ENCODE measurements around the gene SRMS.
A peak's percentile ranks its signal among the peaks of the same experiment; 100 is the strongest.

The SRMS gene

GRCh38 chr20:63552481-63553249 is 5.1 kb upstream of the SRMS start:
- H3K4me2 ChIP-seq (ENCODE audit: low read length), result peak overlapping the region; percentile 65
- H3K9ac ChIP-seq (ENCODE audit: low read length), result no peak overlapping the region
- no peak overlapping the region for H3K27ac ChIP-seq (ENCODE audit: low read length)
- H2AFZ ChIP-seq (ENCODE audit: low read depth, low read length), result no peak overlapping the region
- no peak overlapping the region for H3K4me3 ChIP-seq (ENCODE audit: low read length)
- H3K9me3 ChIP-seq (ENCODE audit: insufficient read depth, low read length), result no peaks in the 10 kb centered on the region
- peaks cover 10% of the 10 kb centered on the region for H3K4me1 ChIP-seq (ENCODE audit: low read length)
- no peaks in the 10 kb centered on the region for H3K79me2 ChIP-seq (ENCODE audit: low read length)
- peaks cover 69% of the 10 kb centered on the region for H3K27me3 ChIP-seq (ENCODE audit: low read depth, low read length)
- H4K20me1 ChIP-seq (ENCODE audit: insufficient read depth, low read length), result peaks cover 14% of the 10 kb centered on the region; the same call in 1 of the 2 replicates
- no peak for TF ChIP-seq CTCF (IDR thresholded peaks at IDR 0.05; ENCODE audit: low read depth, low read length)
- no peak for TF ChIP-seq EZH2phosphoT487 (IDR thresholded peaks at IDR 0.05; ENCODE audit: low read depth)
- H3K36me3 ChIP-seq (replicated peaks; ENCODE audit: low read depth, low read length), result no peaks in the 10 kb centered on the region

- Histone ChIP-seq H3K27ac (ENCODE audit: low read length) (no peak overlapping the region), H3K9me3 (ENCODE audit: insufficient read depth, low read length) (no peaks in the 10 kb centered on the region), H4K20me1 (ENCODE audit: insufficient read depth, low read length) (peaks cover 10% of the 10 kb centered on the region; the same call in 1 of the 2 replicates), H2AFZ (ENCODE audit: low read depth, low read length) (no peak overlapping the region), H3K79me2 (ENCODE audit: low read length) (no peaks in the 10 kb centered on the region), H3K4me1 (ENCODE audit: low read length) (peaks cover 10% of the 10 kb centered on the region), H3K9ac (ENCODE audit: low read length) (no peak overlapping the region), H3K4me3 (ENCODE audit: low read length) (no peak overlapping the region), H3K36me3 (replicated peaks; ENCODE audit: low read depth, low read length) (no peaks in the 10 kb centered on the region), H3K27me3 (ENCODE audit: low read depth, low read length) (peaks cover 76% of the 10 kb centered on the region), H3K4me2 (ENCODE audit: low read length) (no peak overlapping the region)
- TF ChIP-seq CTCF (IDR thresholded peaks at IDR 0.05; ENCODE audit: low read depth, low read length) (no peak), EZH2phosphoT487 (IDR thresholded peaks at IDR 0.05; ENCODE audit: low read depth) (no peak)
Observed at GRCh38 chr20:63551068-63551467, 3.5 kb upstream of the SRMS start.

- Histone ChIP-seq H2AFZ (ENCODE audit: low read depth, low read length) (no peak overlapping the region), H3K27ac (ENCODE audit: low read length) (no peak overlapping the region), H3K9me3 (ENCODE audit: insufficient read depth, low read length) (no peaks in the 10 kb centered on the region), H4K20me1 (ENCODE audit: insufficient read depth, low read length) (peaks cover 4% of the 10 kb centered on the region; the same call in 1 of the 2 replicates), H3K4me2 (ENCODE audit: low read length) (no peak overlapping the region), H3K27me3 (ENCODE audit: low read depth, low read length) (peaks cover 78% of the 10 kb centered on the region), H3K36me3 (replicated peaks; ENCODE audit: low read depth, low read length) (no peaks in the 10 kb centered on the region), H3K4me3 (ENCODE audit: low read length) (no peak overlapping the region), H3K9ac (ENCODE audit: low read length) (no peak overlapping the region), H3K4me1 (ENCODE audit: low read length) (peaks cover 10% of the 10 kb centered on the region), H3K79me2 (ENCODE audit: low read length) (no peaks in the 10 kb centered on the region)
- TF ChIP-seq EZH2phosphoT487 (IDR thresholded peaks at IDR 0.05; ENCODE audit: low read depth), result no peak
- no peak for TF ChIP-seq CTCF (IDR thresholded peaks at IDR 0.05; ENCODE audit: low read depth, low read length)
Observed at GRCh38 chr20:63549679-63550282, 2.2 kb upstream of the SRMS start.

GRCh38 chr20:63549019-63549418 is 1.5 kb upstream of the SRMS start:
- Histone ChIP-seq H3K4me2 (ENCODE audit: low read length) (no peak overlapping the region), H3K4me3 (ENCODE audit: low read length) (no peak overlapping the region), H3K9ac (ENCODE audit: low read length) (no peak overlapping the region), H2AFZ (ENCODE audit: low read depth, low read length) (no peak overlapping the region), H3K79me2 (ENCODE audit: low read length) (no peaks in the 10 kb centered on the region), H3K4me1 (ENCODE audit: low read length) (peaks cover 10% of the 10 kb centered on the region), H3K27ac (ENCODE audit: low read length) (no peak overlapping the region), H3K36me3 (replicated peaks; ENCODE audit: low read depth, low read length) (no peaks in the 10 kb centered on the region), H4K20me1 (ENCODE audit: insufficient read depth, low read length) (peaks cover 4% of the 10 kb centered on the region; the same call in 1 of the 2 replicates), H3K27me3 (ENCODE audit: low read depth, low read length) (peaks cover 78% of the 10 kb centered on the region), H3K9me3 (ENCODE audit: insufficient read depth, low read length) (no peaks in the 10 kb centered on the region)
- TF ChIP-seq EZH2phosphoT487 (IDR thresholded peaks at IDR 0.05; ENCODE audit: low read depth), result no peak

All from OCI-LY3 (cell line).